K562 (cell line): ENCODE data around the gene HAP1. TPM values are rescaled to one million over a fixed set of nuclear protein-coding genes. Genes with fewer than 3 reads are reported as not detected.

Source experiments
- CCAR2 ChIP-seq: fragments of 200-400 bp; formaldehyde crosslinking; IDR thresholded peaks from 2 replicates; pipeline ENCODE4 v1.6.1; 2017; ENCODE audit warnings: mild to moderate bottlenecking, low read depth, low read length
- CTBP1 ChIP-seq: fragments of 450-650 bp; IDR thresholded peaks from 2 replicates; pipeline ENCODE4 v1.6.1; 2016; ENCODE audit warnings: borderline replicate concordance
- DACH1 ChIP-seq: fragments of 450-650 bp; IDR thresholded peaks from 2 replicates; pipeline ENCODE4 v1.6.1; 2018; ENCODE audit not compliant: partially characterized antibody
- HDGF ChIP-seq: fragments of 450-650 bp; IDR thresholded peaks from 2 replicates; pipeline ENCODE4 v1.6.1; 2016
- SRSF9 ChIP-seq: fragments of 200-400 bp; formaldehyde crosslinking; IDR thresholded peaks from 2 replicates; pipeline ENCODE4 v1.6.1; 2017; ENCODE audit warnings: low read depth, low read length, borderline replicate concordance
- TEAD2 ChIP-seq: fragments of 450-650 bp; IDR thresholded peaks from 2 replicates; pipeline ENCODE4 v1.6.1; 2016; ENCODE audit warnings: missing genetic modification characterization, control low read depth, missing compliant biosample characterization
- ZSCAN32 ChIP-seq: fragments of 450-650 bp; formaldehyde crosslinking; IDR thresholded peaks from 2 replicates; pipeline ENCODE4 v1.4.0; 2020; ENCODE audit warnings: mild to moderate bottlenecking, moderate library complexity
- polyA plus RNA-seq, 8 experiments: library from polyadenylated mRNA; depleted of rRNA in 4 of 8; stranded (reverse) in 5 of 8; unstranded in 3 of 8; fragments of >200 nt; fragmentation: Nextera tagmentation in 2 of 8; fragmentation: Illumina TruSeq in 1 of 8; extraction: Ambion mirVana in 2 of 8; extraction: Trizol in 1 of 8; gene quantifications; 2 replicates each; pipeline versions ENCODE4 v1.2.1 to v1.2.3, GENCODE V29; 2011 to 2014; ENCODE audit warnings: inconsistent platforms in 1 of 8, missing spikeins in 1 of 8
- total RNA-seq, 7 experiments: library from RNA; depleted of rRNA in 6 of 7; stranded (reverse); fragments of >200 nt in 6 of 7; fragmentation: Illumina TruSeq in 2 of 7; extraction: Trizol in 2 of 7; gene quantifications; 2 replicates each; pipeline versions ENCODE4 v1.2.1 to v1.2.3, GENCODE V29; 2011 to 2021; ENCODE audit warnings: low replicate concordance in 1 of 7
- TF ChIP-seq, protein P1 (sequence below): fragments of 450-650 bp; formaldehyde crosslinking; IDR thresholded peaks from 2 replicates; pipeline ENCODE4 v1.4.0; 2022; ENCODE audit warnings: mild to moderate bottlenecking, moderate library complexity
- TF ChIP-seq, protein P2 (sequence below): sonication (generic); formaldehyde crosslinking; IDR thresholded peaks from 2 replicates; pipeline ENCODE4 v1.8.0; 2022; ENCODE audit warnings: mild to moderate bottlenecking, low read depth, missing genetic modification reagents
- TF ChIP-seq, protein P3 (sequence below), 3 experiments: fragments of 200-800 bp in 1 of 3; fragments of 250-450 bp in 1 of 3; fragments of 450-650 bp in 1 of 3; sonication (Bioruptor Pico) in 1 of 3; sonication (Bioruptor generic) in 1 of 3; formaldehyde crosslinking in 1 of 3; IDR thresholded peaks; 2 replicates each; pipeline versions ENCODE4 v1.6.1 to v1.8.0; 2016 to 2022; ENCODE audit warnings: mild to moderate bottlenecking in 2 of 3, missing genetic modification characterization in 2 of 3, missing compliant biosample characterization in 1 of 3, moderate library complexity in 1 of 3
- TF ChIP-seq, protein P4 (sequence below), 2 experiments: IDR thresholded peaks in 1 of 2; conservative IDR thresholded peaks in 1 of 2; 2 replicates each; pipeline ENCODE4 v1.6.1; 2016; ENCODE audit warnings: low read depth in 2 of 2, mild to moderate bottlenecking in 1 of 2, missing compliant biosample characterization in 1 of 2, missing genetic modification characterization in 1 of 2, moderate library complexity in 1 of 2
- TF ChIP-seq, protein P5 (sequence below), 2 experiments: fragments of 450-650 bp in 1 of 2; sonication (generic) in 1 of 2; formaldehyde crosslinking; conservative IDR thresholded peaks; 2 replicates each; pipeline versions ENCODE4 v1.4.0 to v1.8.1; 2020 to 2022; ENCODE audit warnings: mild to moderate bottlenecking in 1 of 2, missing genetic modification reagents in 1 of 2
- TF ChIP-seq, protein P6 (sequence below): sonication (generic); formaldehyde crosslinking; IDR thresholded peaks from 2 replicates; pipeline ENCODE4 v1.5.0; 2020; ENCODE audit warnings: missing genetic modification reagents

The HAP1 gene
- total and polyA plus RNA-seq, 9 of the 15 experiments (the other 6 are each of a cell fraction or from before 2014, with no cell fraction given), result under 0.01 to 0.09 (median 0.04) TPM; not detected in 6

DNA sequence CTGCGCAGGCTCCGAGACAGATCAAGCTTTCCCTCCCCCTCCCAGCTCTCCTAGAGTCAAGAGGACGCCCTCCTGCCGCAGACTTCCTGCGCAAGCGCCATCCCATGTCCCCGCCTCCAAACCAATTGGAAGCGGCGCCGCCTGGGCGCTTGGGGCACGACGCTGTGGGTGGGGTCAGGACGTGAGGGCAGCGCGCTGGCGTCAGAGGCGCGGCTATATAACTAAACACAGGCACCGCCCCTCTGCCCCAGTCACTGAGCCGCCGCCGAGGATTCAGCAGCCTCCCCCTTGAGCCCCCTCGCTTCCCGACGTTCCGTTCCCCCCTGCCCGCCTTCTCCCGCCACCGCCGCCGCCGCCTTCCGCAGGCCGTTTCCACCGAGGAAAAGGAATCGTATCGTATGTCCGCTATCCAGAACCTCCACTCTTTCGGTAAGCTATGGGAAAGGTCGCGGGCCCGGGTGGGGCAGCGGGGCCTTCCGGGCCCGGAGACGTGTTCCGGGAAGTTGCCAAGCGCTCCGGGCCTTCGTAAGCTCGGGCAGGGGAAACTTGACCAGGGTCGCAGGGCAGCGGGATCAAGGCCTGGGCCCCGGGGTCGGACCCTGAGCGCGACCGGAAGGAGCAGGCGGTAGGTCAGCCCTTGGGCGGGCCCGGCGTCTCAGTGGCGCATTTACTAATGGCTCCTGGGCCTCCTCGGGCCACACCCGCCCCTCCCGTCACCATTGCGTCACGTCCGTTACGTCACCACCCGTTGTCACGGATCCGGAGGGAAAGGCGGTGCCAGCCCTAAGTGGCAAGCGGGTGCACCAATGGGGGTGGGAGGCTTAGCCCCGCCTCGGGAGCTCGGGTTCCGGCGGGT, 45.6 kb downstream of the HAP1 start, which contains the start of gene EIF1 (continued):
- TF ChIP-seq, protein P1, sequence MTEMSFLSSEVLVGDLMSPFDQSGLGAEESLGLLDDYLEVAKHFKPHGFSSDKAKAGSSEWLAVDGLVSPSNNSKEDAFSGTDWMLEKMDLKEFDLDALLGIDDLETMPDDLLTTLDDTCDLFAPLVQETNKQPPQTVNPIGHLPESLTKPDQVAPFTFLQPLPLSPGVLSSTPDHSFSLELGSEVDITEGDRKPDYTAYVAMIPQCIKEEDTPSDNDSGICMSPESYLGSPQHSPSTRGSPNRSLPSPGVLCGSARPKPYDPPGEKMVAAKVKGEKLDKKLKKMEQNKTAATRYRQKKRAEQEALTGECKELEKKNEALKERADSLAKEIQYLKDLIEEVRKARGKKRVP (CRISPR knock-in tag), result peak; percentile 99
- TF ChIP-seq HDGF (no peak), CCAR2 (no peak), ZSCAN32 (CRISPR knock-in tag) (peak; percentile 95; the same call in 1 of the 2 replicates), TEAD2 (tag) (no peak), DACH1 (peak; percentile 89), SRSF9 (no peak), CTBP1 (peak; percentile 78; the same call in 1 of the 2 replicates)
- TF ChIP-seq, protein P2, sequence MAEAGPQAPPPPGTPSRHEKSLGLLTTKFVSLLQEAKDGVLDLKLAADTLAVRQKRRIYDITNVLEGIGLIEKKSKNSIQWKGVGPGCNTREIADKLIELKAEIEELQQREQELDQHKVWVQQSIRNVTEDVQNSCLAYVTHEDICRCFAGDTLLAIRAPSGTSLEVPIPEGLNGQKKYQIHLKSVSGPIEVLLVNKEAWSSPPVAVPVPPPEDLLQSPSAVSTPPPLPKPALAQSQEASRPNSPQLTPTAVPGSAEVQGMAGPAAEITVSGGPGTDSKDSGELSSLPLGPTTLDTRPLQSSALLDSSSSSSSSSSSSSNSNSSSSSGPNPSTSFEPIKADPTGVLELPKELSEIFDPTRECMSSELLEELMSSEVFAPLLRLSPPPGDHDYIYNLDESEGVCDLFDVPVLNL (CRISPR knock-in tag), result 0 out of 2 replicates have a peak, but pooled peaks have one; percentile 36
- TF ChIP-seq, protein P3, sequence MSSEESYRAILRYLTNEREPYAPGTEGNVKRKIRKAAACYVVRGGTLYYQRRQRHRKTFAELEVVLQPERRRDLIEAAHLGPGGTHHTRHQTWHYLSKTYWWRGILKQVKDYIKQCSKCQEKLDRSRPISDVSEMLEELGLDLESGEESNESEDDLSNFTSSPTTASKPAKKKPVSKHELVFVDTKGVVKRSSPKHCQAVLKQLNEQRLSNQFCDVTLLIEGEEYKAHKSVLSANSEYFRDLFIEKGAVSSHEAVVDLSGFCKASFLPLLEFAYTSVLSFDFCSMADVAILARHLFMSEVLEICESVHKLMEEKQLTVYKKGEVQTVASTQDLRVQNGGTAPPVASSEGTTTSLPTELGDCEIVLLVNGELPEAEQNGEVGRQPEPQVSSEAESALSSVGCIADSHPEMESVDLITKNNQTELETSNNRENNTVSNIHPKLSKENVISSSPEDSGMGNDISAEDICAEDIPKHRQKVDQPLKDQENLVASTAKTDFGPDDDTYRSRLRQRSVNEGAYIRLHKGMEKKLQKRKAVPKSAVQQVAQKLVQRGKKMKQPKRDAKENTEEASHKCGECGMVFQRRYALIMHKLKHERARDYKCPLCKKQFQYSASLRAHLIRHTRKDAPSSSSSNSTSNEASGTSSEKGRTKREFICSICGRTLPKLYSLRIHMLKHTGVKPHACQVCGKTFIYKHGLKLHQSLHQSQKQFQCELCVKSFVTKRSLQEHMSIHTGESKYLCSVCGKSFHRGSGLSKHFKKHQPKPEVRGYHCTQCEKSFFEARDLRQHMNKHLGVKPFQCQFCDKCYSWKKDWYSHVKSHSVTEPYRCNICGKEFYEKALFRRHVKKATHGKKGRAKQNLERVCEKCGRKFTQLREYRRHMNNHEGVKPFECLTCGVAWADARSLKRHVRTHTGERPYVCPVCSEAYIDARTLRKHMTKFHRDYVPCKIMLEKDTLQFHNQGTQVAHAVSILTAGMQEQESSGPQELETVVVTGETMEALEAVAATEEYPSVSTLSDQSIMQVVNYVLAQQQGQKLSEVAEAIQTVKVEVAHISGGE (CRISPR knock-in tag; IDR thresholded peaks at IDR 0.05), result peak in 2 of 3 experiments; percentile 53 to 68; a peak in 2 of 6 replicates
- TF ChIP-seq, protein P4, sequence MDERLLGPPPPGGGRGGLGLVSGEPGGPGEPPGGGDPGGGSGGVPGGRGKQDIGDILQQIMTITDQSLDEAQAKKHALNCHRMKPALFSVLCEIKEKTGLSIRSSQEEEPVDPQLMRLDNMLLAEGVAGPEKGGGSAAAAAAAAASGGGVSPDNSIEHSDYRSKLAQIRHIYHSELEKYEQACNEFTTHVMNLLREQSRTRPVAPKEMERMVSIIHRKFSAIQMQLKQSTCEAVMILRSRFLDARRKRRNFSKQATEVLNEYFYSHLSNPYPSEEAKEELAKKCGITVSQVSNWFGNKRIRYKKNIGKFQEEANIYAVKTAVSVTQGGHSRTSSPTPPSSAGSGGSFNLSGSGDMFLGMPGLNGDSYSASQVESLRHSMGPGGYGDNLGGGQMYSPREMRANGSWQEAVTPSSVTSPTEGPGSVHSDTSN (CRISPR knock-in tag; IDR thresholded peaks at IDR 0.05; ENCODE audit: low read depth), result peak; percentile 75
- TF ChIP-seq, protein P4 (tag; conservative IDR thresholded peaks at IDR 0.05; ENCODE audit: low read depth), result peak; percentile 94
- TF ChIP-seq, protein P5, sequence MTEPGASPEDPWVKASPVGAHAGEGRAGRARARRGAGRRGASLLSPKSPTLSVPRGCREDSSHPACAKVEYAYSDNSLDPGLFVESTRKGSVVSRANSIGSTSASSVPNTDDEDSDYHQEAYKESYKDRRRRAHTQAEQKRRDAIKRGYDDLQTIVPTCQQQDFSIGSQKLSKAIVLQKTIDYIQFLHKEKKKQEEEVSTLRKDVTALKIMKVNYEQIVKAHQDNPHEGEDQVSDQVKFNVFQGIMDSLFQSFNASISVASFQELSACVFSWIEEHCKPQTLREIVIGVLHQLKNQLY (CRISPR knock-in tag; conservative IDR thresholded peaks at IDR 0.05), result peak in 1 of 2 experiments; percentile 68; a peak in 2 of 4 replicates
- TF ChIP-seq, protein P6, sequence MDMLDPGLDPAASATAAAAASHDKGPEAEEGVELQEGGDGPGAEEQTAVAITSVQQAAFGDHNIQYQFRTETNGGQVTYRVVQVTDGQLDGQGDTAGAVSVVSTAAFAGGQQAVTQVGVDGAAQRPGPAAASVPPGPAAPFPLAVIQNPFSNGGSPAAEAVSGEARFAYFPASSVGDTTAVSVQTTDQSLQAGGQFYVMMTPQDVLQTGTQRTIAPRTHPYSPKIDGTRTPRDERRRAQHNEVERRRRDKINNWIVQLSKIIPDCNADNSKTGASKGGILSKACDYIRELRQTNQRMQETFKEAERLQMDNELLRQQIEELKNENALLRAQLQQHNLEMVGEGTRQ, result no peak
